Esophagus squamous epithelium (tissue), 5 donors: Measurements from ENCODE around the gene IGLL5. TPM values are rescaled to one million over a fixed set of nuclear protein-coding genes. Genes with fewer than 3 reads are reported as not detected.

Source experiments
- DNase-seq: peaks from one replicate; lab custom pipeline; 2025; lab: John Stamatoyannopoulos, UW
- H3K27ac ChIP-seq, 4 donors: fragments of 200-600 bp; sonication (generic); one replicate each; pipeline ENCODE4 v1.5.1; 2016 to 2019; ENCODE audit warnings: mild to moderate bottlenecking in 1 of 4
- H3K27me3 ChIP-seq, 4 donors: fragments of 200-600 bp; sonication (generic); 1 replicate in 3 of 4; 2 replicates in 1 of 4; pipeline versions ENCODE4 v1.5.1 to v1.6.0; 2017 to 2021; ENCODE audit warnings: antibody characterized with exemption in 1 of 4
- H3K36me3 ChIP-seq, 3 donors: fragments of 200-600 bp; sonication (generic); one replicate each; pipeline ENCODE4 v1.5.1; 2016 to 2019
- H3K4me1 ChIP-seq, 3 donors: fragments of 200-600 bp; sonication (generic); one replicate each; pipeline ENCODE4 v1.5.1; 2017 to 2019
- H3K4me3 ChIP-seq, 4 donors: fragments of 200-600 bp; sonication (generic); 1 replicate in 3 of 4; 2 replicates in 1 of 4; pipeline ENCODE4 v1.5.1; 2016 to 2019; ENCODE audit warnings: mild to moderate bottlenecking in 2 of 4, moderate library complexity in 1 of 4
- H3K9me3 ChIP-seq, 3 donors: fragments of 200-600 bp; sonication (generic); one replicate each; pipeline ENCODE4 v1.5.1; 2016 to 2019
- POLR2A ChIP-seq, 4 donors: fragments of 450-650 bp; IDR thresholded peaks; one replicate each; pipeline ENCODE4 v1.6.1; 2017; ENCODE audit warnings: antibody characterized with exemption in 4 of 4, mild to moderate bottlenecking in 4 of 4, moderate library complexity in 3 of 4
- WGBS, 2 donors: methylation state at CpG; one replicate each; pipeline ENCODE4 v1.1.5; 2018; 5-methylcytosine and 5-hydroxymethylcytosine counted together
- intact Hi-C: fragments of 100-400 bp; cut with DNase I; formaldehyde crosslinking; loops from one replicate; pipeline ENCODE4 v1.15.0; 2022
- total RNA-seq, 4 donors: library from RNA; depleted of rRNA; stranded (reverse); fragments of >200 nt; gene quantifications; one replicate each; pipeline ENCODE4 v1.1.0, GENCODE V29; 2016
- TF ChIP-seq, protein P1 (sequence below), 6 experiments: fragments of 450-650 bp in 4 of 6; fragments of 200-600 bp in 2 of 6; sonication (generic) in 2 of 6; IDR thresholded peaks; one replicate each; pipeline ENCODE4 v1.5.1; 2016 to 2019; ENCODE audit warnings: antibody characterized with exemption in 6 of 6, mild to moderate bottlenecking in 4 of 6, moderate library complexity in 4 of 6
- donor health status: DM: yes; HTN: yes; CAD: no.

The IGLL5 gene
- total RNA-seq, 4 donors from 2014 or later: 5.0 to 20.7 TPM; not detected in 2

DNA sequence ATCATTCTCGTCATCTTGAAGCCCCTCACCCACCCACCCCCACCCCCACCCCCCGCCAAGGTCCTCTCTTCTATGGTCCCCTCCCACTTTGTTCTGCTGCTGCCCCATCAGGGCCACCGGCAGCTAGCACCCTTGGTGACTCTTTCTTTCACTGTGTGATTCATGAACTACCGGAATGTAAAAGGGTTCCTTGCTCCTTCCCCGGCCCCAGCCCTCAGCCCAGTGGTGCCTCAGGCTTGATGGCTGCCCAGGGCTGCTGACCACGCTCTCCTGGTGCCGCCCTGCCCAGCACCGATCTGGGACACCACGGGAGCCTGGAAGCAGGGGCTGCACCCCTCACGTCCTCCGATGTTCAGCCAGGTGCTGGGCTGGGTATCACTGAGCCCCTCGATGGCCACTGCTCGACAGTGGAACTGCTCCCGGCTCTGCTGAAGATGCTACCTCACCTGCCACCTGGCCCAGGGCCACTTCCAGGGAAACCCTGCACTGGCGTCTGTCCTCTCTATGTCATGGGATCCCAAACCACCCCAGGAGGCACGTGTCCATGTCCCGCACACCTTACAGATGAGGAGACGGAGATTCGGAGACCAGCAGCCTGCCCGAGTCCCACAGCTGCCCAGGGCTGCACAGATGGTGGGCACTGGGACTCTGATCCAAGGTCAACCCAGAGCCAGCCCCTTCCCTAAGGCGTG lies 39.7 kb downstream of the IGLL5 start:
- no peak overlapping the region for H3K27ac ChIP-seq
- H3K9me3 ChIP-seq: no peaks in the 10 kb centered on the region
- H3K4me3 ChIP-seq: no peak overlapping the region
- H3K27me3 ChIP-seq: peaks cover 0 to 43% (median 0%) of the 10 kb centered on the region in 4 donors
- DNase-seq: no peak
- intact Hi-C loops: no loop called here
- no peak for TF ChIP-seq POLR2A (IDR thresholded peaks at IDR 0.05)
- TF ChIP-seq, protein P1, sequence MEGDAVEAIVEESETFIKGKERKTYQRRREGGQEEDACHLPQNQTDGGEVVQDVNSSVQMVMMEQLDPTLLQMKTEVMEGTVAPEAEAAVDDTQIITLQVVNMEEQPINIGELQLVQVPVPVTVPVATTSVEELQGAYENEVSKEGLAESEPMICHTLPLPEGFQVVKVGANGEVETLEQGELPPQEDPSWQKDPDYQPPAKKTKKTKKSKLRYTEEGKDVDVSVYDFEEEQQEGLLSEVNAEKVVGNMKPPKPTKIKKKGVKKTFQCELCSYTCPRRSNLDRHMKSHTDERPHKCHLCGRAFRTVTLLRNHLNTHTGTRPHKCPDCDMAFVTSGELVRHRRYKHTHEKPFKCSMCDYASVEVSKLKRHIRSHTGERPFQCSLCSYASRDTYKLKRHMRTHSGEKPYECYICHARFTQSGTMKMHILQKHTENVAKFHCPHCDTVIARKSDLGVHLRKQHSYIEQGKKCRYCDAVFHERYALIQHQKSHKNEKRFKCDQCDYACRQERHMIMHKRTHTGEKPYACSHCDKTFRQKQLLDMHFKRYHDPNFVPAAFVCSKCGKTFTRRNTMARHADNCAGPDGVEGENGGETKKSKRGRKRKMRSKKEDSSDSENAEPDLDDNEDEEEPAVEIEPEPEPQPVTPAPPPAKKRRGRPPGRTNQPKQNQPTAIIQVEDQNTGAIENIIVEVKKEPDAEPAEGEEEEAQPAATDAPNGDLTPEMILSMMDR (IDR thresholded peaks at IDR 0.05): no peak
- peaks cover 0 to 6% (median 0%) of the 10 kb centered on the region in 3 donors for H3K4me1 ChIP-seq
- no peaks in the 10 kb centered on the region for H3K36me3 ChIP-seq
- WGBS, 2 donors: 62% methylated on average over 3 to 4 of the region's 21 CpGs

DNA sequence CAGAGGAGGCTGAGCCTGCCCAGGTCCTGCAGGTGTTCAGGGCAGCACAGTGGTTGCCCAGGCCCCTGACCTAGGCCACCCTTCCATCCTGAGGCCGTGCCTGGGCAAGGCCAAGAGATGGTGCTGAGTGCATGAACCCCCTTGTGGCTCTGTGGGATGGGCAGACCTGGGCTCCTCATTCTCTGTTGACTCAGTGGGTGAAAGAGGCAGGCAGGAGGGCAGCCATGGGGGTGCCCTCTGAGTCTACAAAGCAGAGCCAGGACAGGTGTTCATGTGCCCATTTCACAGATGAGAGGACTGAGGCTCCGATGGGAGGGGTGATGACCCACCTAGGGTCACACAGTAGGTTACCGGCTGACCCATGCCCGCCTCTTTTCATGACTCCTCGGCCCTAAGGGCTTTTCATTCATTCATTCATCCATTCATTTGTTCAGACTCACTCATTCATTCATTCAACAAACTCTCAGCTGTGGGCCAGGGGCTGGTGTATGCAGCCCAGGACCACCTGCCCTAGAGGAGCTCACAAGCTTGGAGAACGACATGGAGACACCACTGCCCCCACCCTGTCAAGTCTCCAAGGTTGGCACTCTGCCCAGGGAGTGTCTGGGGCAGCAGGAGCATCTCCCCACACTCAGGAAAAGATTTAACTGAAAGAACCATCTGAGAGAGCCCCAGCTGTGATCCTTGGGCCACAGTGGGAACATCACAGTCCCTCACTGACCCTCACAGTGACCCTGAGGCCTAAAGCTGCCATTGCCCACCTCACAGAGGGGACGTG lies 40.5 kb downstream of the IGLL5 start:
- no peak overlapping the region for H3K27ac ChIP-seq
- peaks cover 0 to 43% (median 0%) of the 10 kb centered on the region in 4 donors for H3K27me3 ChIP-seq
- TF ChIP-seq, protein P1 (IDR thresholded peaks at IDR 0.05): no peak
- peaks cover 0 to 6% (median 0%) of the 10 kb centered on the region in 3 donors for H3K4me1 ChIP-seq
- no peak for DNase-seq
- H3K9me3 ChIP-seq: no peaks in the 10 kb centered on the region
- intact Hi-C loops: no loop called here
- H3K36me3 ChIP-seq: no peaks in the 10 kb centered on the region
- H3K4me3 ChIP-seq: no peak overlapping the region
- 37 to 67% methylated on average over 3 to 5 of the region's 7 CpGs for WGBS, 2 donors

- H3K36me3 ChIP-seq: no peaks in the 10 kb centered on the region
- peaks cover 0 to 43% (median 0%) of the 10 kb centered on the region in 4 donors for H3K27me3 ChIP-seq
- intact Hi-C loops: no loop called here
- no peak overlapping the region for H3K4me3 ChIP-seq
- TF ChIP-seq POLR2A (IDR thresholded peaks at IDR 0.05): no peak
- TF ChIP-seq, protein P1 (IDR thresholded peaks at IDR 0.05): no peak
- no peaks in the 10 kb centered on the region for H3K9me3 ChIP-seq
- WGBS, 2 donors: 54 to 76% methylated on average over 2 to 4 of the region's 11 CpGs
- no peak for DNase-seq
- peak overlapping the region in 1 of 4 donors; percentile 5 for H3K27ac ChIP-seq
- peaks cover 0 to 6% (median 0%) of the 10 kb centered on the region in 3 donors for H3K4me1 ChIP-seq
These were observed 41.2 kb downstream of the IGLL5 start for GRCh38 chr22:22928666-22929380.

- no peak for DNase-seq
- H3K36me3 ChIP-seq: no peaks in the 10 kb centered on the region
- peaks cover 0 to 6% (median 0%) of the 10 kb centered on the region in 3 donors for H3K4me1 ChIP-seq
- no peak for TF ChIP-seq POLR2A (IDR thresholded peaks at IDR 0.05)
- TF ChIP-seq, protein P1 (IDR thresholded peaks at IDR 0.05): no peak
- H3K4me3 ChIP-seq: no peak overlapping the region
- H3K27me3 ChIP-seq: peaks cover 0 to 42% (median 0%) of the 10 kb centered on the region in 4 donors
- no peaks in the 10 kb centered on the region for H3K9me3 ChIP-seq
- intact Hi-C loops: no loop called here
- peak overlapping the region in 1 of 4 donors; percentile 5 for H3K27ac ChIP-seq
- WGBS, 2 donors: 45 to 71% methylated on average over 4 of the region's 16 CpGs
These were observed 42.0 kb downstream of the IGLL5 start for GRCh38 chr22:22929381-22930221.
